Myocyte (in vitro differentiated cells): ENCODE measurements around the gene GNS. TPM values are rescaled to one million over a fixed set of nuclear protein-coding genes. Genes with fewer than 3 reads are reported as not detected.
A peak's percentile ranks its signal among the peaks of the same experiment; 100 is the strongest.
"Not testable (repeated sequence)": the region's sequence is repeated elsewhere in the genome, so short reads cannot be mapped to it uniquely, and the experiment has no call there.

Source experiments
- DNase-seq: peaks from one replicate; pipeline ENCODE4 v3.0.0-alpha.2; 2012; ENCODE audit warnings: low read depth
- total RNA-seq: library from RNA; depleted of rRNA; stranded (reverse); fragments of >200 nt; gene quantifications from 2 replicates; pipeline ENCODE4 v1.2.3, GENCODE V29; 2014

The GNS gene
- total RNA-seq, 1 donor from 2014 or later, result 187 TPM

DNA sequence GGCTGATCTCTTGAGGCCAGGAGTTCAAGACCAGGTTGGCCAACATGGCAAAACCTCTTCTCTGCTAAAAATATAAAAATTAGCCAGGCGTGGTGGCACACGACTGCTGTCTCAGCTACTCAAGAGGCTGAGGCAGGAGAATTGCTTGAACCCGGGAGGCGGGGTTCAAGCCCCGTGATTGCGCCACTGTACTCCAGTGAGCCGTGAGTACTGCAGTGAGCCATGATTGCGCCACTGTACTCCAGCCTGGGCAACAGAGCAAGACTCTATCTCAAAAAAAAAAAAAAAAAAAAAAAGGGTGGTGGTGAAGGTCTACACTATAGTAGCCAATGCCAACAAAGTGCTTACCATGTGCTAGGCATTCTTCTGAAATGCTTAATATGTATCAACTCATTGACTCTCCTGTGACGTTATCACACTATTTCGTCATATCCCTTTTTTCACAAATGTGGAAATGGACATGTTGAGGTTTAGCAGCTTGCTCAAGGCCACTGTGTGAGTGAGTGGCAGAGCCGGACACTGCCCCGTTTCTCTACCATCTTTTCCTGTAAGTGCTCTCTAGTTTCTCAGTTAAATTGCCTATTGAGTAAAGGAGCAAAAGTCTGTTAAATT lies 59.6 kb downstream of the GNS start:
- DNase-seq, result no peak

DNA sequence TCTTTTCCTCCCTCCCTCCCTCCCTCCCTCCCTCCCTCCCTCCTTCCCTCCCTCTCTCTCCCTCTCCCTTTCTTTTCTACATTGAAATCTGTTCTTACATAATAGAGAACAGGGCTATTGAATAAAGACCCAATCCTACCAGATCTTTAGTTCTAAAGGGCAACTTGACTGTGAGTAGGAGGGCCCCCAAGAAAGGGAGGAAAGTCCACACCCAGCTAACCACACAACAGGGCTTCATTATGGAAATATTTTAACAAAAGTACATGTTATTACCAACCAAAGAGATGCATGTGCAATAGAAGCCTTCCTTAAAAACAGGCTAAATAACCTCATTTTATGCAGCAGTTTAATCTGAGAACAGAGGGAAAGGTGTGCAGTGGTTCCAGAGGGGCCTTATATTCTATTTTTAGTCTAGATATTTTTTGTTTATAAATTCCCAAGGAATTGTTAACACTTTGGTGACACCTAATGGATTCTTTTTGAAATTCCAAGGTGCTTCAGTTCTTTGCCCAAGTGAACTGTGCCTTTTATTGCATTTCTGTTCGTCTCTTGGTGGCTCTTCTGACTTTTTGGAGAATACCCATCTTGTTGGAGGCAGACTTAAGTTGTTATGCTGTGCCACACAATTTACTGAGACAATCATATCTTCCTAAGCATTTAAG lies 63.0 kb downstream of the GNS start:
- peak; percentile 46 for DNase-seq

GRCh38 chr12:64695550-64695949 lies 63.7 kb downstream of the GNS start:
- no peak for DNase-seq

DNA sequence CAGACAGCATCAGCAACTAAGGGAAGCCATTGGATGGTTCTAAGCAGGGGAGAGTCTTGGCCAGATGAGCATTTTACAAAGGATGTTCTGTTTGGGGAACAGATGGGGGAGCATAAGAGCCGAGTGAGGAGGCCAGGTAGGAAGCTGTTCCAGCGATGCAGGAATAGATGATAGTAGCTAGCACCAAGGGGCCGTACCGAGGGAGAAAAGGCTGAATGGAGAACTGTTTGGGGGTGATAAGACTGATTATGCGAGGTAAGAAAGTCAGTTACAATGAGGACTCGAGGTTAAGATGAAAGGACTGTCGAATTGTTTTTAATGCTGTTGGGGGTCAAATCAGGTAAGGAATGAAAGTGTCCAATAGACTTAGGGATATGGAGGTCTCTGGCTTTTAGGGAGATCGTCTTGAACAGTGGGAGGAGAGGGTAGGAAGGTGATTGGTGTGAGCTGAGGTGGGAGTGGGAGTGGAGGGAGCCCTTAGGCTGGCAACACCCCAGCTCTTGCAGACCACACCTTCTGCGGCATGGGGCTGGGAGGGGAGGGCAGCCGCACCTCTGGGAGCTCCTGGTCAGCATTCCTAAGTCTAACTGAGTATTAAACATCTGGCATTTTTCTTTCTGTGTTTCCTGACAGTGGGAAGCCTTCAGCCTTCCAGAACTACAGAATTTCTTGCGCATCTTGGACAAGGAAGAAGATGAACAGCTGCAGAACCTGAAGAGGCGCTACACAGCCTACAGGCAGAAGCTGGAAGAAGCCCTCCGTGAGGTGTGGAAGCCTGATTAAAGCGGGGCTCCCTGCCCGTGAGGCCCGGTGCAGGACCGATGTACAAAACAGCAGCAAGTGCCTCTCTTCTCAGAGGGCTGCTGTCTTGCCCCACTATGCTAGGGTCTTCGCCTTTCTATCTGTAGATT lies 64.8 kb downstream of the GNS start:
- no peak for DNase-seq

GRCh38 chr12:64691795-64692583 lies 67.2 kb downstream of the GNS start:
- peak; percentile 85 for DNase-seq

- no peak for DNase-seq
These were observed 67.9 kb downstream of the GNS start for GRCh38 chr12:64691227-64691794.

DNA sequence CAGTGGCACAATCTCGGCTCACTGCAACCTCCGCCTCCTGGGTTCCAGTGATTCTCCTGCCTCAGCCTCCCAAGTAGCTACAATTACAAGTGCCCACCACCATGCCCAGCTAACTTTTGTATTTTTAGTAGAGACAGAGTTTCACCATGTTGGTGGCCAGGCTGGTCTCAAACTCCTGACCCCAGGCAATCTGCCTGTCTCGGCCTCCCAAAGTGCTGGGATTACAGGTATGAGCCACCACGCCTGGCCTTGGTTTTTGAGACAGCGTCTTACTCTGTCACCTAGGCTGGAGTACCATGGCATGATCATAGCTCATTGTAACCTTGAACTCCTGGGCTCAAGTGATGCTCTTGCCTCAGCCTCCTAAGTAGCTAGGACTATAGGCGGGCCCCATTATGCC lies 69.0 kb downstream of the GNS start:
- DNase-seq, result not testable (repeated sequence)

DNA sequence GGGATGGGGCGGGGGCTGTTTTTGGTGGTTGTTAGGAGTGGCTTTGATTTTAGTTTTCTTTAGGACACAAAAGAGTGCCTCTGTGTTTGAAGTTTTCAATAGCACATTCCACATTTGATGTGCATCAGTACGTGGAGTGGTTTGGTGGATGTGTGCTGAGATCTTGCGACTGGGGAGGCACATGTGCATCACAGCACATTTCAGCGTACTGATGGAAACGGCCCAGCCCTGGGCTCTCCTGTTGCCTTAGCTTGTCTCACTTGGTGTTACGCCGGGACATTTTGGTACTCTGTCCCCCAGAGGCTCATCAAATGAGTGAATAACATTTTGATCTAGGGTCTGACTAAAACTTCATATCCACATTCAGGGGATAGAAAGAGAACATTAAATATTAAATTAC lies 70.5 kb downstream of the GNS start:
- DNase-seq, result no peak

GRCh38 chr12:64688219-64688618 lies 71.0 kb downstream of the GNS start:
- no peak for DNase-seq

DNA sequence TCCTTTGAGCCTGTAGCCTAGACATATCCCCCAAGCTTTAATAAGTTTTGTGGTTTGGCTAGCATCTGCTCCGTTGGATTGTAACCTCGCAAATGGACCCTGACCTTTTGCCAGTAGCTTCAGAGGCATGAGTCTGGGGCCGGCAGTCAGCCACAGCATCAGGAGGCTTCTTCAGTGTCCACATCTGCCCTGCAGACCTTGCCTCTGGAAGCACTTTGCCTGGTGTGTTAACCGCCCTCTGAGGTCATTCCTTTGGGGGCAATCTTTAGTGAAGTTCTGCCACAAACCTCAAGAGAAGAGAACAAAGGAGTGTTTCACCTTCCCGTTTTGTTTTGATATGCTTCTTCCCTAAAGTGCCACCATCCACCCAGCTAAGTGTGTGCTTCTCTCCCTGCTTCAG lies 71.4 kb downstream of the GNS start:
- peak; percentile 77 for DNase-seq

DNA sequence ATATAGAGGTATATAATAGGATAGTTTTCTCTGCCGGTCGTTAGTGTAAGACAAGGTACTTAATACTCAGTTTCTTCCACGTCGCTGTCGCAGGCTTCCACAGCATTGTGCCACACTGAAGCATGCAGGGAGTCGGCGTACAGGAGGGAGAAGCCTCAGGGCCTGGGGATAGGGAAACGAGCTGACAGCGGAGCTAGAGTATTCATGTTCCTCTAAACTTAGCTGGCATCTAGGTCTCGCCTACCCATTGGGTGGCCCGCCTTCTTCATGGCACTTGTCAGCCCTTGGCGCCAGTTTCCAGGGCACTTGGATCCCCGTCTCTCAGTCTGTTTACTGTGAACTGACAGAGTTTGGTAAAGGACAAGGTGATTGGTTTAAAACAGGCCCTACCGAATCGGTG lies 73.6 kb downstream of the GNS start:
- DNase-seq, result no peak

- DNase-seq, result no peak
These were observed 74.2 kb downstream of the GNS start for GRCh38 chr12:64685050-64685449.

- DNase-seq, result no peak
These were observed 75.2 kb downstream of the GNS start for GRCh38 chr12:64683816-64684543.

GRCh38 chr12:64682572-64683277 lies 76.5 kb downstream of the GNS start:
- DNase-seq, result no peak

GRCh38 chr12:64681200-64682052 lies 77.8 kb downstream of the GNS start:
- DNase-seq, result no peak

GRCh38 chr12:64680235-64680634 lies 79.0 kb downstream of the GNS start:
- no peak for DNase-seq

DNA sequence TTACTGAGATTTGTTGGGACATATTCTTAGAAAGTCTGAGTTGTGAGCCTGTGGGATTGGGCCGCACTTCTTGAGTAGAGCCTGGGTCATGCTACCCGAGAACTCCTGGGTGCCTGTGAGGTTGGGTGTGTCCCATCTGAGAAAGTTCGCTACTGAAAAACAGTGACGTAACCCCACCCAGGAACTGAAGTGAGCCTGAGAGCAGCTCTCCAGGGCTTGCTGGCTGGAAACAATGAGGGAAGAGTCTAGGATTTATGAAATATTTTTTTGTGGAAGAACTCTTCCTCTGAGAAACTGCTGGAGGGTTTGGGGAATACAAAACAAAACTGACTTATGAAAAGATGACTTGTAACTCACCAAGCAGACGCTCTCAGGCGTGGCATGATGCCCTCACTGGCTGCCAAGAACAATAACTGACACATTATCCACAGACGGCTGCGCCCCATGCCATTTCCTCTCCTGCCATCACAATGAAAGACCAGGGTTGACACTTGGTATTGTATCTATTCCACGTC lies 79.7 kb downstream of the GNS start:
- DNase-seq, result peak; percentile 80

DNA sequence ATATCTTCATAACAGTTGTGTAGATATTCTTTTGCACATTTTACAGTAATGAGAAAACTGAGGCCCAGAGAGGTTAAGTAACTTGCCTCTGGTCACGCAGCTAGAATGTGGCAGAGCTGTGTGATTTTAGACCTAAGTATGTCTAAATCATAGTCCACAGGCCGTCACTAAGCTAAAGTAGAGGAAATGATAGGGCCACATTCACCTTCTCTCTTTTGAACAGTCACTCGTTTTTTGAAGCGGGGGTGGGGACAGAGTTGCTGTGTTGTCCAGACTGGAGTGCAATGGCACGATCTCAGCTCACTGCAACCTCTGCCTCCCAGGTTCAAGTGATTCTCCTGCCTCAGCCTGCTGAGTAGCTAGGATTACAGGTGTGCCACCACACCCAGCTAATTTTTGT lies 80.4 kb downstream of the GNS start:
- no peak for DNase-seq

DNA sequence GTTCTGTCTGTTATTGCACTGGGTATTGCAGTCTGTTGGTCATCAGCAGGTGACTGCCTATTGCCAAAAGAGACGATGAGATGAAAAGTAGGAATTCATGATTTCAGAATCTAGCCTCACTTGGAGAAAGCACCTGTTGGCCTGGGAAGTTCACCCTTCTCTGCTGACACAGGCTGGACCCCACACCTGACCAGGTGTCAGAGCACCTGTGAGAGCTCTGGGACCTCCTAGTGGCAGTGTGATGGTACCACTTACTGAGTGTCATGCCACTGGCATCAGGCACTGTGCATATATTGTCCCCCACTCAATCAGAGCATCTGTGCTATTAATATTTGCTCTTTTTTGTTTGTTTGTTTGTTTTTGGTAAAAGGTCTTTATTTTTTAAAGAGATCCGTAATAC lies 81.0 kb downstream of the GNS start:
- DNase-seq, result no peak
